SK-N-SH (cell line): ENCODE results near the gene CDR2. TPM values are rescaled to one million over a fixed set of nuclear protein-coding genes. Genes with fewer than 3 reads are reported as not detected.

Source experiments
- CTCF ChIA-PET: fragments of 300-600, 350-600 bp; formaldehyde crosslinking; extraction: SDS; loops from one replicate; lab custom pipeline; 2021; lab: Yijun Ruan, JAX
- POLR2A ChIA-PET: fragments of 350-600 bp; sonication (Branson Sonifier 250); formaldehyde crosslinking; extraction: SDS; loops from one replicate; lab custom pipeline; 2020; ENCODE audit warnings: antibody characterized with exemption, inconsistent platforms; lab: Yijun Ruan, JAX
- DNase-seq: peaks from one replicate; pipeline ENCODE4 v3.0.0; 2012
- H2AFZ ChIP-seq: fragments of 200-600 bp; sonication (generic); 2 replicates; pipeline ENCODE4 v1.8.1; 2016; ENCODE audit warnings: antibody characterized with exemption, mild to moderate bottlenecking, low read depth
- H3F3A ChIP-seq: fragments of 200-600 bp; sonication (generic); replicated peaks from 2 replicates; pipeline ENCODE3; 2016; ENCODE audit warnings: antibody characterized with exemption, mild to moderate bottlenecking; ENCODE audit not compliant: insufficient read depth
- H3K27ac ChIP-seq, 2 experiments: fragments of 200-500 bp in 1 of 2; fragments of 200-600 bp in 1 of 2; sonication (Bioruptor generic) in 1 of 2; sonication (generic), shearing (Covaris generic) in 1 of 2; 2 replicates each; pipeline versions ENCODE4 v1.5.1 to v1.6.1; 2014 to 2016; ENCODE audit warnings: low read depth in 2 of 2, inconsistent platforms in 1 of 2, low read length in 1 of 2, mild to moderate bottlenecking in 1 of 2, mixed read lengths in 1 of 2
- H3K27me3 ChIP-seq: fragments of 200-600 bp; sonication (generic), shearing (Covaris generic); 2 replicates; pipeline ENCODE4 v1.6.1; 2016; ENCODE audit warnings: mixed run types; ENCODE audit not compliant: insufficient read depth
- H3K36me3 ChIP-seq, 2 experiments: fragments of 200-500 bp in 1 of 2; fragments of 200-600 bp in 1 of 2; sonication (Bioruptor generic) in 1 of 2; sonication (generic) in 1 of 2; replicated peaks in 1 of 2; 2 replicates each; pipeline versions ENCODE3 to v1.5.1; 2014 to 2016; ENCODE audit warnings: low read length in 1 of 2, mild to moderate bottlenecking in 1 of 2; ENCODE audit not compliant: insufficient read depth in 2 of 2, control insufficient read depth in 1 of 2
- H3K4me1 ChIP-seq, 2 experiments: fragments of 200-500 bp in 1 of 2; fragments of 200-600 bp in 1 of 2; sonication (Bioruptor generic) in 1 of 2; sonication (generic), shearing (Covaris generic) in 1 of 2; 2 replicates each; pipeline versions ENCODE4 v1.5.1 to v1.6.1; 2014 to 2016; ENCODE audit warnings: low read depth in 1 of 2, low read length in 1 of 2, mixed run types in 1 of 2; ENCODE audit not compliant: insufficient read depth in 2 of 2, control insufficient read depth in 1 of 2
- H3K4me2 ChIP-seq: fragments of 200-600 bp; sonication (generic), shearing (Covaris generic); 2 replicates; pipeline ENCODE4 v1.6.1; 2017; ENCODE audit warnings: mixed run types
- H3K4me3 ChIP-seq, 2 experiments: fragments of 200-500 bp in 1 of 2; fragments of 200-600 bp in 1 of 2; sonication (Bioruptor generic) in 1 of 2; sonication (generic), shearing (Covaris generic) in 1 of 2; 2 replicates each; pipeline versions ENCODE4 v1.5.1 to v1.8.1; 2014 to 2016; ENCODE audit warnings: low read depth in 2 of 2, inconsistent platforms in 1 of 2, low read length in 1 of 2, mild to moderate bottlenecking in 1 of 2, mixed read lengths in 1 of 2, moderate library complexity in 1 of 2
- H3K79me2 ChIP-seq: fragments of 200-600 bp; sonication (generic); 2 replicates; pipeline ENCODE4 v1.8.1; 2017; ENCODE audit warnings: mild to moderate bottlenecking; ENCODE audit not compliant: insufficient read depth
- H3K9ac ChIP-seq: fragments of 200-600 bp; sonication (generic); 2 replicates; pipeline ENCODE4 v1.6.1; 2017; ENCODE audit warnings: mixed run types
- H3K9me2 ChIP-seq: fragments of 200-600 bp; sonication (generic); 2 replicates; pipeline ENCODE4 v1.6.1; 2017; ENCODE audit warnings: mixed run types
- H3K9me3 ChIP-seq: fragments of 200-600 bp; sonication (generic); 2 replicates; pipeline ENCODE4 v1.6.1; 2017; ENCODE audit warnings: mixed run types, mild to moderate bottlenecking, moderate library complexity
- H4K20me1 ChIP-seq: fragments of 200-600 bp; sonication (generic); 2 replicates; pipeline ENCODE4 v1.6.1; 2017; ENCODE audit warnings: mild to moderate bottlenecking, mixed run types; ENCODE audit not compliant: insufficient read depth
- EP300 ChIP-seq, 2 experiments: IDR thresholded peaks; 2 replicates each; pipeline versions ENCODE4 v1.4.0 to v1.6.1; 2012; ENCODE audit warnings: borderline replicate concordance in 1 of 2, low read depth in 1 of 2, low read length in 1 of 2
- FOXM1 ChIP-seq: IDR thresholded peaks from 2 replicates; pipeline ENCODE4 v1.4.0; 2012; ENCODE audit warnings: low read depth, mild to moderate bottlenecking
- GABPA ChIP-seq: IDR thresholded peaks from 2 replicates; pipeline ENCODE4 v1.4.0; 2012; ENCODE audit warnings: low read depth, mild to moderate bottlenecking
- GATA2 ChIP-seq: sonication (generic); formaldehyde crosslinking; IDR thresholded peaks from 2 replicates; pipeline ENCODE4 v1.5.0; 2020; ENCODE audit warnings: mild to moderate bottlenecking, missing genetic modification reagents
- JUND ChIP-seq: IDR thresholded peaks from 2 replicates; pipeline ENCODE4 v1.4.0; 2012
- MXI1 ChIP-seq: IDR thresholded peaks from 2 replicates; pipeline ENCODE4 v1.6.1; 2012; ENCODE audit warnings: mild to moderate bottlenecking, low read depth, low read length, improper control_type of control experiment
- NFIC ChIP-seq: IDR thresholded peaks from 2 replicates; pipeline ENCODE4 v1.4.0; 2012; ENCODE audit warnings: borderline replicate concordance
- POLR2AphosphoS5 ChIP-seq: IDR thresholded peaks from 2 replicates; pipeline ENCODE4 v1.6.1; 2012; ENCODE audit warnings: low read depth, low read length
- RAD21 ChIP-seq: IDR thresholded peaks from 2 replicates; pipeline ENCODE4 v1.6.1; 2012; ENCODE audit warnings: mild to moderate bottlenecking, low read length
- RCOR1 ChIP-seq: fragments of 150-350 bp; IDR thresholded peaks from 2 replicates; pipeline ENCODE4 v1.6.1; 2017; ENCODE audit warnings: antibody characterized with exemption, low read length
- RFX5 ChIP-seq: IDR thresholded peaks from 2 replicates; pipeline ENCODE4 v1.6.1; 2012; ENCODE audit warnings: mild to moderate bottlenecking, improper control_type of control experiment, low read length
- RXRA ChIP-seq: IDR thresholded peaks from 2 replicates; pipeline ENCODE4 v1.4.0; 2012; ENCODE audit warnings: low read depth, mild to moderate bottlenecking, borderline replicate concordance
- SMC3 ChIP-seq: IDR thresholded peaks from 2 replicates; pipeline ENCODE4 v1.6.1; 2012; ENCODE audit warnings: low read depth, low read length, improper control_type of control experiment
- TAF1 ChIP-seq: IDR thresholded peaks from 2 replicates; pipeline ENCODE4 v1.6.1; 2012; ENCODE audit warnings: low read depth, mild to moderate bottlenecking, low read length, moderate library complexity, borderline replicate concordance
- TEAD4 ChIP-seq: IDR thresholded peaks from 2 replicates; pipeline ENCODE4 v1.4.0; 2012; ENCODE audit warnings: mild to moderate bottlenecking, borderline replicate concordance; ENCODE audit not compliant: insufficient read depth
- YY1 ChIP-seq: IDR thresholded peaks from 2 replicates; pipeline ENCODE4 v1.4.0; 2012; ENCODE audit warnings: low read depth, mild to moderate bottlenecking
- WGBS: methylation state at CpG from one replicate; pipeline ENCODE4 v1.1.6; 2017; ENCODE audit warnings: low lambda C conversion rate; 5-methylcytosine and 5-hydroxymethylcytosine counted together
- polyA plus RNA-seq, 3 experiments: library from polyadenylated mRNA; depleted of rRNA; stranded (reverse); fragments of >200 nt; gene quantifications; 2 replicates each; pipeline ENCODE4 v1.2.3, GENCODE V29; 2012
- TF ChIP-seq, protein P1 (sequence below): IDR thresholded peaks from 2 replicates; pipeline ENCODE4 v1.4.0; 2012; ENCODE audit warnings: low read depth
- TF ChIP-seq, protein P2 (sequence below): fragments of 200-600 bp; sonication (generic); IDR thresholded peaks from 2 replicates; pipeline ENCODE4 v1.6.1; 2017; ENCODE audit warnings: antibody characterized with exemption, mild to moderate bottlenecking, moderate library complexity
- TF ChIP-seq, protein P3 (sequence below): fragments of 150-350 bp; IDR thresholded peaks from 2 replicates; pipeline ENCODE4 v1.6.1; 2016; ENCODE audit warnings: mild to moderate bottlenecking, low read depth, low read length
- TF ChIP-seq, protein P4 (sequence below): IDR thresholded peaks from 2 replicates; pipeline ENCODE4 v1.4.0; 2012; ENCODE audit warnings: low read depth, borderline replicate concordance

CDR2 gene
- polyA plus RNA-seq, 1 of the 3 experiments (the other 2 are of a cell fraction): 30.3 TPM

DNA sequence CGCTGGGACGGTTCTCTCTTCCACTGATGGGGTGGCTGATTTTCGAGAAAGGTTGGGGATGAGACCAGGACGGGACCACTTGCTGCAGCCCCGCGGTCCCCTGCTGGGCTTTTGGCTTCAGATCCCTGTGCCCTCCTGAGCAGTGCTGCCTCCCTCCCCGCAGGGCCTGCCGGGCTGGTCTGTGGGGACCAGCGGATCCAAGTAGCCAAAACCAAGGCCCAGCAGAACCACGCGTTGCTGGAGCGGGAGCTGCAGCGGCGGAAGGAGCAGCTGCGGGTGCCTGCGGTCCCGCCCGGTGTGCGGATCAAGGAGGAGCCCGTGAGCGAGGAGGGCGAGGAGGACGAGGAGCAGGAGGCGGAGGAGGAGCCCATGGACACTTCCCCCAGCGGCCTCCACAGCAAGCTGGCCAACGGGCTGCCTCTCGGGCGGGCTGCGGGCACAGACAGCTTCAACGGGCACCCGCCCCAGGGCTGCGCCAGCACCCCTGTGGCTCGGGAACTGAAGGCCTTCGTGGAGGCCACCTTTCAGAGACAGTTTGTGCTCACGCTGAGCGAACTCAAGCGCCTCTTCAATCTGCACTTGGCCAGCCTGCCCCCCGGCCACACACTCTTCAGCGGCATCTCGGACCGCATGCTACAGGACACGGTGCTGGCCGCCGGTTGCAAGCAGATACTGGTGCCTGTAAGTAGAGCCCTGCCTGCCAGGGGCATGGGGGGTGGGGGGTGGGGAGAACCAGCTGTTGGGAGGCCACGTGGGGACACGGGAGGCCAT is 48.6 kb downstream of the CDR2 start:
- Histone ChIP-seq H3K4me3 (no peak overlapping the region), H3K9me3 (no peaks in the 10 kb centered on the region), H3K36me3 (peaks cover 0 to 69% of the 10 kb centered on the region in 2 experiments), H2AFZ (no peak overlapping the region), H3K4me1 (peaks cover 0 to 6% of the 10 kb centered on the region in 2 experiments; a peak in 1 of 4 replicates), H3K27ac (no peak overlapping the region), H4K20me1 (0 out of 2 replicates have a peak, but pooled peaks cover 5% of the 10 kb centered on the region), H3K79me2 (no peaks in the 10 kb centered on the region; the same call in 1 of the 2 replicates), H3K27me3 (no peaks in the 10 kb centered on the region), H3K4me2 (no peak overlapping the region), H3K9me2 (no peaks in the 10 kb centered on the region), H3F3A (peaks cover 12% of the 10 kb centered on the region), H3K9ac (no peak overlapping the region)
- CTCF ChIA-PET: interaction anchor here (1.1 kb wide), 1 partner anchor 24 kb away, joined by 3 read pairs; no protein-coding TSS in a partner anchor
- no peak for TF ChIP-seq TEAD4
- DNase-seq: no peak
- 98% methylated on average over 35 of the region's 46 CpGs for WGBS
- POLR2A ChIA-PET: no interaction called here

DNA sequence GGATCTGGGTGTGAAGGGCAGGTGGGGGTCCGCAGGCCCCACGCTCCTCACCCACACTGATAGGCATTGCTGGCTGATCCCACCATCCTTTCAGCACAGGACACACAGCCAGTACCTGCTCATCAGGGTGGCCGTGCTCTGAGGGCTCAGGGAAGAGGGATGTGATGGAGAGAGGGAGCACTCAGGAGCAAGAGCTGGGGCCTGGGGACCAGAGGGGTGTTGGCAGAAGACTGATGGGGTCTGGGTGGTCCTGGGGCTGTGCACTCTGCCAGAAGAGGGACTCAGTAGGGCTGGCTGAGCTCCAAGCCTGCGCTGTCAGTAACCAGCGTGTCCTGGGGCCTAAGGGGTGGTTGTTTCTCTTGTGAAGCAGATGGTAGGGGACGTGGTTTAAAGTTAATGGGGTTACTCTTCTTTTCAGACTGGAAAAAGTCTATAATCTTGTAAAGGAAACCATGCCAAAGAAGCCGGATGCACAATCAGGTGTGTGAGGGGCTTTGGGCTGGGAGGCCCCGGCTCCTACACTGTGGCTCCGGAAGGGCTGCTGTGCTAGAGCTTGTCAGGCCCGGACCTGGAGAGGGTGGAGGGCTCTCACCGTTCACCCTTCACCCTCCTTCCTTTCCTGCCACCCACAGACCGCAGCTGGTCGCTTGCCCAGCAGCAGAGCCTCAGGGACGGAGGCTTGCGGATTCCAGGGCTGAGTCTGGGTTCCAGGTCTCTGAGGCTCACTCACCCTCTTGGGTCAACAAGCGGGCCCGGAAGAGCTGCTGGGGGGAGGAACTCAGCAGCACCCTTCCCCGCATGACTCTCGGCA is 49.4 kb downstream of the CDR2 start:
- H3K9me2 ChIP-seq: no peaks in the 10 kb centered on the region
- peaks cover 0 to 69% of the 10 kb centered on the region in 2 experiments for H3K36me3 ChIP-seq
- H3K4me3 ChIP-seq: no peak overlapping the region
- H3K27ac ChIP-seq: no peak overlapping the region
- H3K27me3 ChIP-seq: no peaks in the 10 kb centered on the region
- DNase-seq: no peak
- H2AFZ ChIP-seq: no peak overlapping the region
- ChIA-PET POLR2A (no interaction called here), CTCF (interaction anchor here (2.1 kb wide), 1 partner anchor 25 kb away, joined by 8 read pairs; no protein-coding TSS in a partner anchor)
- H3K79me2 ChIP-seq: no peaks in the 10 kb centered on the region; the same call in 1 of the 2 replicates
- H3K9ac ChIP-seq: no peak overlapping the region
- H3K4me2 ChIP-seq: no peak overlapping the region
- H4K20me1 ChIP-seq: 0 out of 2 replicates have a peak, but pooled peaks cover 5% of the 10 kb centered on the region
- no peaks in the 10 kb centered on the region for H3K9me3 ChIP-seq
- WGBS: 94% methylated on average over 11 of the region's 19 CpGs
- H3F3A ChIP-seq: peaks cover 4% of the 10 kb centered on the region
- peaks cover 0 to 6% of the 10 kb centered on the region in 2 experiments; a peak in 1 of 4 replicates for H3K4me1 ChIP-seq
- TF ChIP-seq MXI1 (no peak), RXRA (no peak), EP300 (IDR thresholded peaks at IDR 0.05; ENCODE audit: borderline replicate concordance in 1 of 2, low read depth in 1 of 2, low read length in 1 of 2) (no peak), RCOR1 (no peak), NFIC (no peak), SMC3 (no peak), FOXM1 (no peak), JUND (no peak), RAD21 (no peak), TAF1 (no peak), YY1 (no peak), POLR2AphosphoS5 (no peak), GATA2 (CRISPR knock-in tag) (no peak), RFX5 (no peak), GABPA (no peak)
- TF ChIP-seq, protein P1, sequence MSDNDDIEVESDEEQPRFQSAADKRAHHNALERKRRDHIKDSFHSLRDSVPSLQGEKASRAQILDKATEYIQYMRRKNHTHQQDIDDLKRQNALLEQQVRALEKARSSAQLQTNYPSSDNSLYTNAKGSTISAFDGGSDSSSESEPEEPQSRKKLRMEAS: no peak
- TF ChIP-seq, protein P2, sequence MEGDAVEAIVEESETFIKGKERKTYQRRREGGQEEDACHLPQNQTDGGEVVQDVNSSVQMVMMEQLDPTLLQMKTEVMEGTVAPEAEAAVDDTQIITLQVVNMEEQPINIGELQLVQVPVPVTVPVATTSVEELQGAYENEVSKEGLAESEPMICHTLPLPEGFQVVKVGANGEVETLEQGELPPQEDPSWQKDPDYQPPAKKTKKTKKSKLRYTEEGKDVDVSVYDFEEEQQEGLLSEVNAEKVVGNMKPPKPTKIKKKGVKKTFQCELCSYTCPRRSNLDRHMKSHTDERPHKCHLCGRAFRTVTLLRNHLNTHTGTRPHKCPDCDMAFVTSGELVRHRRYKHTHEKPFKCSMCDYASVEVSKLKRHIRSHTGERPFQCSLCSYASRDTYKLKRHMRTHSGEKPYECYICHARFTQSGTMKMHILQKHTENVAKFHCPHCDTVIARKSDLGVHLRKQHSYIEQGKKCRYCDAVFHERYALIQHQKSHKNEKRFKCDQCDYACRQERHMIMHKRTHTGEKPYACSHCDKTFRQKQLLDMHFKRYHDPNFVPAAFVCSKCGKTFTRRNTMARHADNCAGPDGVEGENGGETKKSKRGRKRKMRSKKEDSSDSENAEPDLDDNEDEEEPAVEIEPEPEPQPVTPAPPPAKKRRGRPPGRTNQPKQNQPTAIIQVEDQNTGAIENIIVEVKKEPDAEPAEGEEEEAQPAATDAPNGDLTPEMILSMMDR: no peak
- TF ChIP-seq, protein P3, sequence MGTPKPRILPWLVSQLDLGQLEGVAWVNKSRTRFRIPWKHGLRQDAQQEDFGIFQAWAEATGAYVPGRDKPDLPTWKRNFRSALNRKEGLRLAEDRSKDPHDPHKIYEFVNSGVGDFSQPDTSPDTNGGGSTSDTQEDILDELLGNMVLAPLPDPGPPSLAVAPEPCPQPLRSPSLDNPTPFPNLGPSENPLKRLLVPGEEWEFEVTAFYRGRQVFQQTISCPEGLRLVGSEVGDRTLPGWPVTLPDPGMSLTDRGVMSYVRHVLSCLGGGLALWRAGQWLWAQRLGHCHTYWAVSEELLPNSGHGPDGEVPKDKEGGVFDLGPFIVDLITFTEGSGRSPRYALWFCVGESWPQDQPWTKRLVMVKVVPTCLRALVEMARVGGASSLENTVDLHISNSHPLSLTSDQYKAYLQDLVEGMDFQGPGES: no peak
- TF ChIP-seq, protein P4, sequence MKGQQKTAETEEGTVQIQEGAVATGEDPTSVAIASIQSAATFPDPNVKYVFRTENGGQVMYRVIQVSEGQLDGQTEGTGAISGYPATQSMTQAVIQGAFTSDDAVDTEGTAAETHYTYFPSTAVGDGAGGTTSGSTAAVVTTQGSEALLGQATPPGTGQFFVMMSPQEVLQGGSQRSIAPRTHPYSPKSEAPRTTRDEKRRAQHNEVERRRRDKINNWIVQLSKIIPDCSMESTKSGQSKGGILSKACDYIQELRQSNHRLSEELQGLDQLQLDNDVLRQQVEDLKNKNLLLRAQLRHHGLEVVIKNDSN: no peak
